IPS-11a (cell line): ENCODE data around the gene MAGEB1.

ENCODE experiments used
- H3K4me3 ChIP-seq: one replicate; pipeline ENCODE4 v1.5.1; 2013; ENCODE audit warnings: low read depth, low read length, control low read depth

MAGEB1 gene, protein sequence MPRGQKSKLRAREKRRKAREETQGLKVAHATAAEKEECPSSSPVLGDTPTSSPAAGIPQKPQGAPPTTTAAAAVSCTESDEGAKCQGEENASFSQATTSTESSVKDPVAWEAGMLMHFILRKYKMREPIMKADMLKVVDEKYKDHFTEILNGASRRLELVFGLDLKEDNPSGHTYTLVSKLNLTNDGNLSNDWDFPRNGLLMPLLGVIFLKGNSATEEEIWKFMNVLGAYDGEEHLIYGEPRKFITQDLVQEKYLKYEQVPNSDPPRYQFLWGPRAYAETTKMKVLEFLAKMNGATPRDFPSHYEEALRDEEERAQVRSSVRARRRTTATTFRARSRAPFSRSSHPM

DNA sequence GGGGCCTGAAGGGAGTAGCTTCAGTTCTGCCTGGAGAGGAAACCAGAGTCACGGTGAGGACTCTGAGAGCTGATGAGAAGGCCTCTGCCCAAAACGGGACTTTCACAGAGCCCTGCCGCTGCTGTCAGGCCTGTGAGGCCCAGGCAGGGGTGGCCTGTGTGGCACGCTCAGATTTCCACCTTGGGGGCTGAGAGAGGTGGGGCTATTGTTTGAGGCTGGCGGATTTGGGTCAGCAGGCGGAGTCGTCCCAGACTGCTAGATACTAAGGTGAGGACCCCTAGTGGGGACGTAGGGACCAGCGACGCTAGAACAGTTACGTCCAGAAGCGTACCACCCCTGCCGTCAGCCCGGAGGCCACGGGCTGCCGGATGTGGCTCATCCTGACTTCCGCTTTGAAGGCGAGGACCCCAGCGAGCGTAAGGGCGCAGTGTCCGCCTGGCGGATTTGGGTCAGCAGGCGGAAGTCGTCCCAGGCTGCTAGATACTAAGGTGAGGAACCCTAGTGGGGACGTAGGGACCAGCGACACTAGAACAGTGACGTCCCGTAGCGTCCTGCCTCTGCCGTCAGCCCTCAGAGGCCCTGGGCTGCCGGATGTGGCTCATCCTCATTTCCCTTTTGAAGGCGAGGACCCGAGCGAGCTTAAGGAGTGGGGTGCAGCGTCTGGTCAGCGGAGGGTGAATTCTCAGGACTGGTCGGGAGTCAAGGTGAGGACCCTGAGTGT, at the start of gene MAGEB1:
Gene MAGEB1 (plus strand): TSS at position 378 of the 721 bp plus-strand sequence. CDS start 3,348 bp downstream, outside the sequence.
- no peak within 1 kb of the TSS for H3K4me3 ChIP-seq

GRCh38 chrX:30212172-30212571, 34.8 kb upstream of the MAGEB1 start:
- no peak overlapping the region for H3K4me3 ChIP-seq

GRCh38 chrX:30215357-30215843, 31.5 kb upstream of the MAGEB1 start, which contains the start of gene MAGEB2:
Gene MAGEB2 (plus strand): TSS chrX:30215563. CDS start chrX:30218581, 3,018 bp downstream.
- H3K4me3 ChIP-seq = no peak within 1 kb of the TSS

DNA sequence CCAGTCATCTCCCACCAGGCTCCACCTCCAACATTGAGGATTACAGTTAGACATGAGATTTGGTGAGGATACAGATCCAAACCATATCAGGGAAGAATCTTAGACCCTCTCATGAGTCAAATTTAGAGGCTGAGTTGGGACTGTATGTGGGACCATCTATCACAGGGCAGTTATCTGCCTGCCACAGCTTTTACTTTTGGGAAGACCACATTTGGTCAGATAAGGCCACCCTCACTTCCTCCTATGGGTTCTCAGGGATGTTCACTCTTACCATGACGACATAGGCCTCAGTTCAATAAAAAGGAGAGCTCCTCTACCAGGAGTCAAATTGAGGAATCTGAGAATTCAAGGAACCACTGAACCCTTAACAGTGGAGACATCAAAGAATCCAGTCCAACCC, 29.5 kb upstream of the MAGEB1 start:
- H3K4me3 ChIP-seq = no peak overlapping the region

GRCh38 chrX:30219372-30219771, 27.6 kb upstream of the MAGEB1 start:
- no peak overlapping the region for H3K4me3 ChIP-seq

GRCh38 chrX:30220661-30221060, 26.3 kb upstream of the MAGEB1 start:
- no peak overlapping the region for H3K4me3 ChIP-seq

GRCh38 chrX:30224536-30224935, 22.4 kb upstream of the MAGEB1 start:
- no peak overlapping the region for H3K4me3 ChIP-seq

GRCh38 chrX:30228526-30228925, 18.4 kb upstream of the MAGEB1 start:
- H3K4me3 ChIP-seq = no peak overlapping the region

DNA sequence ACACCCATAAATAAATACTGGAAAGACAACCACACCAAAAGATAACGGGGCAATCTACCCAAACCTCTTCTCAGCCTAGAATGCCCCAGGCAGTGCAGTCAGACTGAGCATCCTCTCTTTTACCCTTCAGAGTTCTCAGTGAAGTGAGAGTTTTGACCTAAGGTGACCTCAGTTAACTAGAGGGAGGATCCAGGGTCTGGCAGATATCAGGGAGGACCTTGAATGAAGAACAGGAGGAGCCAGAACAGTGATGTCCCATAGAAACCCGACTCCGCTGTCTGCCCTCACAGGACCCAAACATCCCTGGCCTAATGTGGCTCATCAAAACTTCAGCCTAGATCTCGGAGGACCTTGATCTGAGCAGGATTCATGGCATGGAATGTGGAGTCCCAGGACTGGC, 16.6 kb upstream of the MAGEB1 start, which contains the start of gene MAGEB3:
Gene MAGEB3 (plus strand): TSS at position 263 of the 400 bp plus-strand sequence. CDS start 5,268 bp downstream, outside the sequence.
- H3K4me3 ChIP-seq = no peak within 1 kb of the TSS

DNA sequence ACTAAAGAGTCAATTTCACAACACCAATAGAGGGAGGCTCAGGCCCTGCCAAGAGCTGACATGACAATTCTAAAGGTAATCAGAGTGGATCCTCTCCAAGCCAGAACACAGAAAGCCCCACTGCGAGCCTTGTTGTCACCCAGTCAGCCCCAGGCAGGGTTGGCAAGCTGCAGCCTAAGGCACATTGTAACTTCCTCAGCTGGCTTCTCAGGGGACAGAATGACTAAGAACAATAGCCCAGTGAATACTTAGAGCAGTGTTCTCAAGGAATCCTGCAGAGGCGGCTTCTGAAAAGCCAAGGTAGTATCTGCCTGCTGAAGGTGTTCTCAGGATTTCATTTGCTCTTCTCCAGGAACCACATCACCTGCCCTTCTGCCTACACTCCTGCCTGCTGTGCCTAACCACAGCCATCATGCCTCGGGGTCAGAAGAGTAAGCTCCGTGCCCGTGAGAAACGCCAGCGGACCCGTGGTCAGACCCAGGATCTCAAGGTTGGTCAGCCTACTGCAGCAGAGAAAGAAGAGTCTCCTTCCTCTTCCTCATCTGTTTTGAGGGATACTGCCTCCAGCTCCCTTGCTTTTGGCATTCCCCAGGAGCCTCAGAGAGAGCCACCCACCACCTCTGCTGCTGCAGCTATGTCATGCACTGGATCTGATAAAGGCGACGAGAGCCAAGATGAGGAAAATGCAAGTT, 5.1 kb upstream of the MAGEB1 start, which contains the start of gene MAGEB4:
Gene MAGEB4 (plus strand): TSS at position 277 of the 692 bp plus-strand sequence. CDS start 136 bp downstream, at position 413.
- no peak within 1 kb of the TSS for H3K4me3 ChIP-seq

GRCh38 chrX:30248854-30249253, 1.9 kb downstream of the MAGEB1 start:
- no peak overlapping the region for H3K4me3 ChIP-seq

GRCh38 chrX:30253257-30253656, 6.3 kb downstream of the MAGEB1 start:
- H3K4me3 ChIP-seq = no peak overlapping the region

DNA sequence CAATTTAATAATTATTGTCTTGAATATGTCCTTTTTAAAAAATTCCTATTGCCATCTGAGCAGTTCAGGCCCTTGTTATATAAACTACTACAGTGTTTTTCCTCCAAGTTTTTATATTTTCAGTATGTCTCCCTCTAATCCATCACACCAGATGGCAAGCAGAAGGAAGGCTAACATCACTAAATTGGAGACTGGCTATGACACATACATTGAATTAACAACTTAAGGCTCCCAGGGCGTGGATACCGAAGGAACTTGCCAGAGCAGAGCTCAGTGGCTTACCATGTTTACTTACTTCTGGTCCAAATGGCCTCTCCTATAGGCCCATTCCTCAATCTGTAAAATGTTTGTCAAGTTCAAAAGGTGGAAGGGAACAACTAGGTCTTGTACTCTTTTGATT, 13.0 kb downstream of the MAGEB1 start:
- no peak overlapping the region for H3K4me3 ChIP-seq

- no peak overlapping the region for H3K4me3 ChIP-seq
Measured at GRCh38 chrX:30261012-30261411, 14.1 kb downstream of the MAGEB1 start.

- no peak overlapping the region for H3K4me3 ChIP-seq
Measured at GRCh38 chrX:30262763-30263162, 15.8 kb downstream of the MAGEB1 start.

- no peak overlapping the region for H3K4me3 ChIP-seq
Measured at GRCh38 chrX:30270639-30271038, 23.7 kb downstream of the MAGEB1 start.

DNA sequence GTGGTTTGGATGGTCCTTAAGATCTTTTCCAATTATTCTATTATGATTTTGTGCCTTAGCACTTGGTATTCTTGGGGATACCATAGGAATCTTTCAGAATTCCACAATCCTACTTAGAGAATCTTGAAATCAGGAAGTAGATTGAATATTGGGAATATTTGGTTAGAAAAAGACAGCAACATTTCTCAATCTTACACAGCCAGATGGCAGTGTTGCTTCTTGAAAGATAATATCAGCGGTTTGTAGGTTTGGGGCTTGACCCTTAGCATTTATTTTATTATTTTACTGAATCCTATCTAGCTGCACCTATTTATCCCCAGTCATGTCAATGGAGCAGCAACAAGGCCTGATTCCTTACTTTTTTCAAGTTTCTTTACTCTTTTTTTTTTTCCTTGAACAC, 28.6 kb downstream of the MAGEB1 start:
- no peak overlapping the region for H3K4me3 ChIP-seq

DNA sequence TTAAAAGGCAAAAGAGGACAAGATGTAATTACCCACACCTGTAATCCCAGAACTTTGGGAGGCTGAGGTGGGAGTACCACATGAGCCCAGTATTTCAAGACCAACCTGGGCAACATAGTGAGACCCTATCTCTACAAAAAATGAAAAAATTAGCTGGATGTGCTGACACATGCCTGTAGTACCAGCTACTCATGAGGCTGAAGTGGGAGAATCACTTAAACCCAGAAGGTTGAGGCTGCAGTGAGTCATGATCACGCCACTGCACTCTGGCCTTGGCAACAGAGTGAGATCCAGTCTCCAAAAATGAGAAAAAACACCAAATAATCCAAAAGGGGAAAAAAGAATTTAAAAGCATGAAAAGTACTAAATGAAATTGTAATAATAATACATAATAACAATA, 31.4 kb downstream of the MAGEB1 start:
- H3K4me3 ChIP-seq = no peak overlapping the region

DNA sequence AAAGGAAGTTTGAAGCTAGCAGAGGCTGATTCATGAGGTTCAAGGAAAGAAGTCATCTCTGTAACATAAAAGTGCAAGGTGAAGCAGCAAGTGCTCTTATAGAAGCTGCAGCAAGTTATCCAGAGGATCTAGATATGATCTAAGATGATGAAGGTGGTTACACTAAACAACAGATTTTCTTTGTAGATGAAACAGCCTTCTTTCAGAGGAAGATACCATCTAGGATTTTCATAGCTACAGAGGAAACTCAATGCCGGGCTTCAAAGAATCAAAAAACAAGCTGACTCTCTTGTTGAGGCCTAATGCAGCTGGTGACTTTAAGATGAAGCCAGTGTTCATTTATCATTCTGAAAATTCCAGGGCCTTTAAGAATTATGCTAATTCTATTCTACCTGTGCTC, 33.5 kb downstream of the MAGEB1 start:
- no peak overlapping the region for H3K4me3 ChIP-seq

DNA sequence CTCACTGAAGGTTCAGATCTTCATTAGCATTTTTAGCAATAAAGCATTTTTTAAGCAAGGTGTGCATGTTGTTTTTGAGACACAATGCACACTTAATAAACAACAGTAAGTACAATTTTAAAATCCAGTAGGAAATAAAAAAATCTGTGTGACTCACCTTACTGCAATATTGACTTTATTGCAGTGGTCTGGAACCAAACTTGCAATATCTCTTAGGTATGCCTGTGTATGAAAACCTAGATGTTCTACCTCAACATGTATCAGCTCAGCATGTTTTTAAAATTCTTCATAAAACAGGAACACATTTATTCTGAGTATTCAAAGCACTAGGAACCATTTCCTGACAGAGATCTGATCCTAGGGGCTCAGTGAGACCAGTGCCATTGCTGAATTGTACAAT, 35.6 kb downstream of the MAGEB1 start:
- H3K4me3 ChIP-seq = no peak overlapping the region
